ENCODE measurements around the gene BTNL9.

BTNL9 gene

DNA sequence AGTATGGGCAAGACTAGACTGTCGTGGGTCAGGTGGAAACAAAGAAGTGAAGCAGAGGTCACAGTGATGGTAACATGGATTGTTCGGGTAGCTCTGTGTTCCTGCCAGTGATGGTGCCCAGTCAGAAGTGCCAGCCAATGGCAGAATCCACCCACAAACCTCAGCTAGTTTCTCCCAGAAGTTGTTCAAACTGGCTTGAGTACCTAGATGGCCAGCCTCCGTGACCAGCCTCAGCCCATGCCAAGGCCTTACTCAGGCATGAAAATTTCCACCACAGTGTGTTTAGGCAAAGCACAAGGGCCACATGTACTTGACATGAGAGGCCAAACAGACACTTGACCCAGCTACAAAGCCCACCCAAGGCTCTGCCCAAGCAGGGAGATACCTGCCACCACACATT, 19.4 kb upstream of the BTNL9 start:
- ChIA-PET CTCF (no interaction called here), POLR2A (no interaction called here)
- TF ChIP-seq, protein P1, sequence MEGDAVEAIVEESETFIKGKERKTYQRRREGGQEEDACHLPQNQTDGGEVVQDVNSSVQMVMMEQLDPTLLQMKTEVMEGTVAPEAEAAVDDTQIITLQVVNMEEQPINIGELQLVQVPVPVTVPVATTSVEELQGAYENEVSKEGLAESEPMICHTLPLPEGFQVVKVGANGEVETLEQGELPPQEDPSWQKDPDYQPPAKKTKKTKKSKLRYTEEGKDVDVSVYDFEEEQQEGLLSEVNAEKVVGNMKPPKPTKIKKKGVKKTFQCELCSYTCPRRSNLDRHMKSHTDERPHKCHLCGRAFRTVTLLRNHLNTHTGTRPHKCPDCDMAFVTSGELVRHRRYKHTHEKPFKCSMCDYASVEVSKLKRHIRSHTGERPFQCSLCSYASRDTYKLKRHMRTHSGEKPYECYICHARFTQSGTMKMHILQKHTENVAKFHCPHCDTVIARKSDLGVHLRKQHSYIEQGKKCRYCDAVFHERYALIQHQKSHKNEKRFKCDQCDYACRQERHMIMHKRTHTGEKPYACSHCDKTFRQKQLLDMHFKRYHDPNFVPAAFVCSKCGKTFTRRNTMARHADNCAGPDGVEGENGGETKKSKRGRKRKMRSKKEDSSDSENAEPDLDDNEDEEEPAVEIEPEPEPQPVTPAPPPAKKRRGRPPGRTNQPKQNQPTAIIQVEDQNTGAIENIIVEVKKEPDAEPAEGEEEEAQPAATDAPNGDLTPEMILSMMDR (IDR thresholded peaks at IDR 0.05; ENCODE audit: insufficient read depth, low read length, missing control alignments): no peak
- DNase-seq (ENCODE audit: low read depth, low spot score): no peak
- no peak overlapping the region for H3K4me3 ChIP-seq (ENCODE audit: low read depth, low read length)

GRCh38 chr5:181024245-181025064, 15.6 kb upstream of the BTNL9 start:
- ChIA-PET CTCF (no interaction called here), POLR2A (no interaction called here)
- TF ChIP-seq, protein P1 (IDR thresholded peaks at IDR 0.05; ENCODE audit: insufficient read depth, low read length, missing control alignments): no peak

GRCh38 chr5:181027452-181028031, 12.5 kb upstream of the BTNL9 start:
- no peak overlapping the region for H3K4me3 ChIP-seq (ENCODE audit: low read depth, low read length)
- DNase-seq (ENCODE audit: low read depth, low spot score): no peak
- TF ChIP-seq, protein P1 (IDR thresholded peaks at IDR 0.05; ENCODE audit: insufficient read depth, low read length, missing control alignments): no peak
- POLR2A ChIA-PET: no interaction called here
- CTCF ChIA-PET: no interaction called here

More at GRCh38 chr5:181024245-181025064, 15.6 kb upstream of the BTNL9 start:
- no peak for DNase-seq (ENCODE audit: low read depth, low spot score)
- H3K4me3 ChIP-seq (ENCODE audit: low read depth, low read length): no peak overlapping the region

- TF ChIP-seq, protein P1 (IDR thresholded peaks at IDR 0.05; ENCODE audit: insufficient read depth, low read length, missing control alignments): no peak
- ChIA-PET POLR2A (no interaction called here), CTCF (no interaction called here)
- no peak for DNase-seq (ENCODE audit: low read depth, low spot score)
- no peak overlapping the region for H3K4me3 ChIP-seq (ENCODE audit: low read depth, low read length)
Measured at GRCh38 chr5:181028032-181028819, 11.8 kb upstream of the BTNL9 start.

DNA sequence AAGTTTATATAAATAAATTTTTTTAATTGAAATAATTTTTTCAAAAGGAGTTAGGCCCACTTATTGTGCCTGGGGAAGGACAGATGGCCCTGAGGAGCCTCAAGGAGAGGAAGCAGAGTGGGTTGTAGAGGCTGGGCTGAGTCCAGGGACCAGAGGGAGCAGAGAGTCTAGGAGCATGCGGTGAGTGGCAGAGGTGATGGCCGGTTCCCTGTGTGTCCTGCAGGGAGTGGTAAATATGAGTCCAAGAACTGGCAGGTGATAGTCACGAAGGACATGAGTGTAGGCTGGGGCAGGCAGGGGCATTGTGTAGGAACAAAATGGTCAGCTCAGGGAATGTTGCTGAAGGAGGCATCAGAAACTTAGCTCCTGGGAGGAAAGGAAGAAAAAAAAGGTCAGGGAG, 8.3 kb upstream of the BTNL9 start:
- DNase-seq (ENCODE audit: low read depth, low spot score): no peak
- CTCF ChIA-PET: no interaction called here
- no peak overlapping the region for H3K4me3 ChIP-seq (ENCODE audit: low read depth, low read length)
- TF ChIP-seq, protein P1 (IDR thresholded peaks at IDR 0.05; ENCODE audit: insufficient read depth, low read length, missing control alignments): no peak
- POLR2A ChIA-PET: no interaction called here

Measured in AG04449 (cell line).